Adrenal gland (tissue), 5 donors: ENCODE results near the gene TAS1R1.
A peak's percentile ranks its signal among the peaks of the same experiment; 100 is the strongest.

Experiments used
- CTCF ChIP-seq, 6 experiments: fragments of 450-650 bp in 4 of 6; fragments of 200-600 bp in 2 of 6; sonication (generic) in 1 of 6; IDR thresholded peaks; 1 replicate in 5 of 6; 2 replicates in 1 of 6; pipeline versions ENCODE4 v1.5.1 to v1.8.0; 2016 to 2021; ENCODE audit warnings: antibody characterized with exemption in 6 of 6, mild to moderate bottlenecking in 2 of 6, moderate library complexity in 1 of 6
- POLR2A ChIP-seq, 2 donors: fragments of 450-650 bp; IDR thresholded peaks; one replicate each; pipeline ENCODE4 v1.6.1; 2017; ENCODE audit warnings: antibody characterized with exemption in 2 of 2, mild to moderate bottlenecking in 2 of 2, moderate library complexity in 1 of 2
- donor health status: DM: no; HTN: no; CAD: no.

- TF ChIP-seq CTCF (IDR thresholded peaks at IDR 0.05) (peak; percentile 28 to 65 (median 60)), POLR2A (IDR thresholded peaks at IDR 0.05) (no peak)
These were observed 31.5 kb upstream of the TAS1R1 start for GRCh38 chr1:6523566-6523965.
